Liver (tissue), 9 donors: ENCODE data around the gene JAKMIP2. TPM values are rescaled to one million over a fixed set of nuclear protein-coding genes. Genes with fewer than 3 reads are reported as not detected.

Experiments used
- DNase-seq: peaks from one replicate; pipeline ENCODE4 v3.0.0-alpha.2; 2017; ENCODE audit warnings: low spot score
- H3K27ac ChIP-seq, 2 donors: one replicate each; pipeline ENCODE4 v1.7.0; 2013; ENCODE audit warnings: inconsistent platforms in 2 of 2, low read length in 2 of 2, control low read depth in 1 of 2, low read depth in 1 of 2, mild to moderate bottlenecking in 1 of 2
- H3K27me3 ChIP-seq, 4 donors: one replicate each; pipeline versions ENCODE4 v1.6.1 to v1.7.0; 2013; ENCODE audit warnings: low read length in 3 of 4, inconsistent platforms in 1 of 4, mild to moderate bottlenecking in 1 of 4, moderate library complexity in 1 of 4; ENCODE audit not compliant: control insufficient read depth in 4 of 4, insufficient read depth in 4 of 4
- H3K36me3 ChIP-seq, 4 donors: one replicate each; pipeline versions ENCODE4 v1.6.1 to v1.7.0; 2013; ENCODE audit warnings: low read length in 3 of 4, mild to moderate bottlenecking in 3 of 4, low read depth in 1 of 4, moderate library complexity in 1 of 4; ENCODE audit not compliant: control insufficient read depth in 4 of 4, insufficient read depth in 3 of 4
- H3K4me1 ChIP-seq, 4 donors: one replicate each; pipeline versions ENCODE4 v1.6.1 to v1.7.0; 2013; ENCODE audit warnings: low read length in 3 of 4, mild to moderate bottlenecking in 3 of 4, moderate library complexity in 1 of 4; ENCODE audit not compliant: control insufficient read depth in 4 of 4, insufficient read depth in 4 of 4
- H3K4me3 ChIP-seq, 3 donors: one replicate each; pipeline versions ENCODE4 v1.6.1 to v1.7.0; 2013; ENCODE audit warnings: low read length in 3 of 3, control low read depth in 1 of 3, low read depth in 1 of 3, mild to moderate bottlenecking in 1 of 3
- H3K9ac ChIP-seq, 2 donors: one replicate each; pipeline ENCODE4 v1.7.0; 2013; ENCODE audit warnings: low read length in 2 of 2, mild to moderate bottlenecking in 2 of 2, moderate library complexity in 2 of 2, control low read depth in 1 of 2, low read depth in 1 of 2
- H3K9me3 ChIP-seq, 4 donors: one replicate each; pipeline versions ENCODE4 v1.6.1 to v1.7.0; 2013; ENCODE audit warnings: low read length in 3 of 4; ENCODE audit not compliant: control insufficient read depth in 4 of 4
- ATF3 ChIP-seq: IDR thresholded peaks from 2 replicates; pipeline ENCODE4 v1.6.1; 2016; ENCODE audit warnings: antibody characterized with exemption
- CTCF ChIP-seq: fragments of 150-350 bp; IDR thresholded peaks from 2 replicates; pipeline ENCODE4 v1.5.1; 2017; ENCODE audit warnings: improper control_type of control experiment, low read depth, low read length; ENCODE audit not compliant: missing input control
- EGR1 ChIP-seq, 2 donors: IDR thresholded peaks; 2 replicates each; pipeline ENCODE4 v1.6.1; 2016 to 2018; ENCODE audit warnings: antibody characterized with exemption in 2 of 2, low read depth in 2 of 2
- FOXA1 ChIP-seq: IDR thresholded peaks from 2 replicates; pipeline ENCODE4 v1.6.1; 2016; ENCODE audit warnings: antibody characterized with exemption
- FOXA2 ChIP-seq: IDR thresholded peaks from 2 replicates; pipeline ENCODE4 v1.6.1; 2016; ENCODE audit warnings: antibody characterized with exemption
- GABPA ChIP-seq, 2 donors: IDR thresholded peaks in 1 of 2; conservative IDR thresholded peaks in 1 of 2; 2 replicates each; pipeline ENCODE4 v1.6.1; 2016; ENCODE audit warnings: antibody characterized with exemption in 2 of 2, mild to moderate bottlenecking in 1 of 2, moderate library complexity in 1 of 2
- HNF4A ChIP-seq, 2 donors: conservative IDR thresholded peaks; 2 replicates each; pipeline ENCODE4 v1.6.1; 2016; ENCODE audit warnings: antibody characterized with exemption in 2 of 2, mild to moderate bottlenecking in 2 of 2
- HNF4G ChIP-seq: IDR thresholded peaks from 2 replicates; pipeline ENCODE4 v1.6.1; 2016; ENCODE audit warnings: antibody characterized with exemption
- JUND ChIP-seq, 2 donors: IDR thresholded peaks; 2 replicates each; pipeline ENCODE4 v1.6.1; 2016; ENCODE audit warnings: antibody characterized with exemption in 2 of 2
- MAX ChIP-seq: IDR thresholded peaks from 2 replicates; pipeline ENCODE4 v1.6.1; 2016; ENCODE audit warnings: antibody characterized with exemption
- NR2F2 ChIP-seq: IDR thresholded peaks from 2 replicates; pipeline ENCODE4 v1.6.1; 2016; ENCODE audit warnings: antibody characterized with exemption
- RAD21 ChIP-seq, 2 donors: IDR thresholded peaks; 2 replicates each; pipeline ENCODE4 v1.6.1; 2016; ENCODE audit warnings: antibody characterized with exemption in 2 of 2, mild to moderate bottlenecking in 2 of 2
- REST ChIP-seq: IDR thresholded peaks from 2 replicates; pipeline ENCODE4 v1.6.1; 2016; ENCODE audit warnings: antibody characterized with exemption, mild to moderate bottlenecking
- RXRA ChIP-seq, 2 donors: IDR thresholded peaks; 2 replicates each; pipeline ENCODE4 v1.6.1; 2017 to 2018; ENCODE audit warnings: antibody characterized with exemption in 2 of 2, mild to moderate bottlenecking in 1 of 2
- SP1 ChIP-seq: IDR thresholded peaks from 2 replicates; pipeline ENCODE4 v1.6.1; 2018; ENCODE audit warnings: antibody characterized with exemption, mild to moderate bottlenecking
- TAF1 ChIP-seq: conservative IDR thresholded peaks from 2 replicates; pipeline ENCODE4 v1.6.1; 2016; ENCODE audit warnings: antibody characterized with exemption, mild to moderate bottlenecking
- YY1 ChIP-seq: IDR thresholded peaks from 2 replicates; pipeline ENCODE4 v1.6.1; 2016; ENCODE audit warnings: antibody characterized with exemption, mild to moderate bottlenecking
- WGBS: extraction: QIAGEN DNeasy Blood & Tissue Kit; methylation state at CpG from one replicate; pipeline ENCODE4 v1.1.7; 2013; 5-methylcytosine and 5-hydroxymethylcytosine counted together
- polyA plus RNA-seq, 2 donors: library from polyadenylated mRNA; stranded (reverse) in 1 of 2; unstranded in 1 of 2; fragments of 200-250 nt in 1 of 2; fragments of >200 nt in 1 of 2; fragmentation: Nextera tagmentation in 1 of 2; extraction: Ambion mirVana in 1 of 2; gene quantifications; one replicate each; pipeline versions ENCODE4 v1.2.1 to v1.2.3, GENCODE V29; 2013 to 2015
- total RNA-seq, 2 donors: library from RNA; depleted of rRNA; stranded (reverse); fragments of >200 nt; gene quantifications; one replicate each; pipeline ENCODE4 v1.2.3, GENCODE V29; 2014
- TF ChIP-seq, protein P1 (sequence below): IDR thresholded peaks from 2 replicates; pipeline ENCODE4 v1.6.1; 2016; ENCODE audit warnings: antibody characterized with exemption
- donor health status: healthy.
- donor health status: healthy.
- donor health status: healthy.
- donor health status: healthy.
- donor health status: healthy.

Gene JAKMIP2
- total and polyA plus RNA-seq, 4 donors, result 0.06 to 0.38 (median 0.24) TPM

DNA sequence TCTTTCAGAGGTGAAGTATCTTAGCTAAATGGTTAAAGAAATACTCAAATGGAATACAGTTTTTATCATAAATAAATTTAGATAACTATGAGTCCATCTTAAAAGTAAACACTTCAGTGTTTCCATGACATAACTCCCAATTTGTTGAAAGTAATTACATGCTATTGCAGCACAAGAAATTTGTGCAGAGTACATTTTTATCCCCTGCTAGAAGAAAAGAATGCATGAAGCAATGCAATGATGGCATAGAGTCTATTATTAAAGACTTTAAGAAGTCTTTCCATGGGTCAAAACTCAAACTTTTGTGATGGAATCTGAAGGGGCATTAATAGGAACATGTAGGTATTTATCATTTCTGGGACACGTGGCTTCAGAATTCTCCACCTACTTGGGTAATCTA, 166.1 kb downstream of the JAKMIP2 start:
- TF ChIP-seq YY1 (no peak), JUND (IDR thresholded peaks at IDR 0.05) (no peak), CTCF (no peak), TAF1 (no peak), ATF3 (no peak), RXRA (IDR thresholded peaks at IDR 0.05) (no peak), MAX (no peak), FOXA1 (no peak), REST (no peak), FOXA2 (no peak), HNF4A (conservative IDR thresholded peaks at IDR 0.05) (no peak), GABPA (IDR thresholded peaks at IDR 0.05 in 1 of 2, conservative IDR thresholded peaks at IDR 0.05 in 1 of 2) (no peak), SP1 (no peak), NR2F2 (no peak), RAD21 (IDR thresholded peaks at IDR 0.05) (no peak), EGR1 (IDR thresholded peaks at IDR 0.05; ENCODE audit: low read depth in 2 of 2) (no peak), HNF4G (no peak)
- TF ChIP-seq, protein P1, sequence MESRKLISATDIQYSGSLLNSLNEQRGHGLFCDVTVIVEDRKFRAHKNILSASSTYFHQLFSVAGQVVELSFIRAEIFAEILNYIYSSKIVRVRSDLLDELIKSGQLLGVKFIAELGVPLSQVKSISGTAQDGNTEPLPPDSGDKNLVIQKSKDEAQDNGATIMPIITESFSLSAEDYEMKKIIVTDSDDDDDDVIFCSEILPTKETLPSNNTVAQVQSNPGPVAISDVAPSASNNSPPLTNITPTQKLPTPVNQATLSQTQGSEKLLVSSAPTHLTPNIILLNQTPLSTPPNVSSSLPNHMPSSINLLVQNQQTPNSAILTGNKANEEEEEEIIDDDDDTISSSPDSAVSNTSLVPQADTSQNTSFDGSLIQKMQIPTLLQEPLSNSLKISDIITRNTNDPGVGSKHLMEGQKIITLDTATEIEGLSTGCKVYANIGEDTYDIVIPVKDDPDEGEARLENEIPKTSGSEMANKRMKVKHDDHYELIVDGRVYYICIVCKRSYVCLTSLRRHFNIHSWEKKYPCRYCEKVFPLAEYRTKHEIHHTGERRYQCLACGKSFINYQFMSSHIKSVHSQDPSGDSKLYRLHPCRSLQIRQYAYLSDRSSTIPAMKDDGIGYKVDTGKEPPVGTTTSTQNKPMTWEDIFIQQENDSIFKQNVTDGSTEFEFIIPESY, result no peak
- 90% methylated on average over 1 of the region's 1 CpG for WGBS
- H3K27ac ChIP-seq, result no peak overlapping the region
- no peak for DNase-seq
- H3K36me3 ChIP-seq, result no peaks in the 10 kb centered on the region
- no peaks in the 10 kb centered on the region for H3K27me3 ChIP-seq
- H3K4me1 ChIP-seq, result peaks cover 2 to 17% (median 12%) of the 10 kb centered on the region in 4 donors
- H3K9me3 ChIP-seq, result no peaks in the 10 kb centered on the region
- no peak overlapping the region for H3K4me3 ChIP-seq
- H3K9ac ChIP-seq, result no peak overlapping the region
